T-helper 1 cell treated with Interleukin-12 subunit alpha and Interleukin-12 subunit beta and Interleukin-4 antibody, amounts not matched to agents 30 μg/mL and 1 μg/mL, for 36 hours (primary cell): ENCODE results near the gene YARS1.
"Not testable (repeated sequence)": the region's sequence is repeated elsewhere in the genome, so short reads cannot be mapped to it uniquely, and the experiment has no call there.

Experiments used
- H3K27ac Mint-ChIP-seq: one replicate; pipeline ENCODE4 v1.8.0; 2021; ENCODE audit warnings: mild to moderate bottlenecking, mixed read lengths
- H3K27me3 Mint-ChIP-seq: one replicate; pipeline ENCODE4 v1.8.0; 2021; ENCODE audit warnings: low read depth, mixed read lengths
- H3K36me3 Mint-ChIP-seq: one replicate; pipeline ENCODE4 v1.8.0; 2021; ENCODE audit warnings: low read depth, mixed read lengths
- H3K4me1 Mint-ChIP-seq: one replicate; pipeline ENCODE4 v1.8.0; 2021; ENCODE audit warnings: low read depth, mixed read lengths
- H3K4me3 Mint-ChIP-seq: one replicate; pipeline ENCODE4 v1.8.0; 2021; ENCODE audit warnings: mild to moderate bottlenecking, moderate library complexity, mixed read lengths
- H3K9me3 Mint-ChIP-seq: one replicate; pipeline ENCODE4 v1.8.0; 2021; ENCODE audit warnings: mixed read lengths

YARS1 gene

GRCh38 chr1:32804460-32804859, 12.7 kb downstream of the YARS1 start:
- H3K9me3 Mint-ChIP-seq, H3K27me3 Mint-ChIP-seq, H3K27ac Mint-ChIP-seq, H3K4me3 Mint-ChIP-seq: not testable (repeated sequence)
- H3K4me1 Mint-ChIP-seq = peaks cover 31% of the 10 kb centered on the region
- peaks cover 52% of the 10 kb centered on the region for H3K36me3 Mint-ChIP-seq

- H3K4me3 Mint-ChIP-seq = peak overlapping the region; percentile 81
- peak overlapping the region; percentile 91 for H3K27ac Mint-ChIP-seq
- H3K4me1 Mint-ChIP-seq = peaks cover 41% of the 10 kb centered on the region
- no peaks in the 10 kb centered on the region for H3K9me3 Mint-ChIP-seq
- H3K27me3 Mint-ChIP-seq = no peaks in the 10 kb centered on the region
- peaks cover 54% of the 10 kb centered on the region for H3K36me3 Mint-ChIP-seq
Observed at GRCh38 chr1:32801096-32801715, 16.0 kb downstream of the YARS1 start.

- Mint-ChIP-seq H3K27ac (peak overlapping the region; percentile 90), H3K9me3 (no peaks in the 10 kb centered on the region), H3K36me3 (peaks cover 47% of the 10 kb centered on the region), H3K27me3 (no peaks in the 10 kb centered on the region), H3K4me1 (peaks cover 38% of the 10 kb centered on the region), H3K4me3 (peak overlapping the region; percentile 70)
Observed at GRCh38 chr1:32798679-32799416, 18.3 kb downstream of the YARS1 start.

GRCh38 chr1:32798191-32798590, 19.0 kb downstream of the YARS1 start:
- Mint-ChIP-seq H3K4me1 (peaks cover 43% of the 10 kb centered on the region), H3K4me3 (peak overlapping the region; percentile 49), H3K27ac (peak overlapping the region; percentile 84)

GRCh38 chr1:32797456-32797855, 19.7 kb downstream of the YARS1 start:
- H3K27ac Mint-ChIP-seq = peak overlapping the region; percentile 61
- peaks cover 44% of the 10 kb centered on the region for H3K4me1 Mint-ChIP-seq
- H3K27me3 Mint-ChIP-seq = no peaks in the 10 kb centered on the region
- H3K4me3 Mint-ChIP-seq = peak overlapping the region; percentile 8
- peaks cover 49% of the 10 kb centered on the region for H3K36me3 Mint-ChIP-seq
- H3K9me3 Mint-ChIP-seq = no peaks in the 10 kb centered on the region

More at GRCh38 chr1:32798191-32798590, 19.0 kb downstream of the YARS1 start:
- H3K27me3 Mint-ChIP-seq = no peaks in the 10 kb centered on the region
- H3K9me3 Mint-ChIP-seq = no peaks in the 10 kb centered on the region
- peaks cover 49% of the 10 kb centered on the region for H3K36me3 Mint-ChIP-seq

DNA sequence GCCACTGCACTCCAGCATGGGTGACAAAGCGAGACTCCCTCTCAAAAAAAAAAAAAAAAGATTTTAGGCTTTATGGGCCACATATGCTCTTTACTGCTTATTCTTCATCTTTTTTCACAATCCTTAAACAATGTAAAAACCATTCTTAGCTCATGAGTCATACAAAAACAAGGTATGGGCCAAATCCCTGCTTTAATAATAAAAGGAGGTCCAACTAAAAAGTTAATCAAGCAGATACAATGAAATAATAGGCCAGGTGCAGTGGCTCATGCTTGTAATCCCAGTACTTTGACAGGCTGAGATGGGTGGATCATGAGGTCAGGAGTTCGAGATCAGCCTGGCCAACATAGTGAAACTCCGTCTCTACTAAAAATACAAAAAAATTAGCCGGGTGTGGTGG, 21.4 kb downstream of the YARS1 start:
- H3K9me3 Mint-ChIP-seq, H3K27me3 Mint-ChIP-seq, H3K27ac Mint-ChIP-seq, H3K4me3 Mint-ChIP-seq: not testable (repeated sequence)
- peaks cover 36% of the 10 kb centered on the region for H3K4me1 Mint-ChIP-seq
- H3K36me3 Mint-ChIP-seq = peaks cover 49% of the 10 kb centered on the region

- Mint-ChIP-seq H3K9me3 (no peaks in the 10 kb centered on the region), H3K27ac (peak overlapping the region; percentile 16), H3K4me3 (no peak overlapping the region), H3K4me1 (peaks cover 14% of the 10 kb centered on the region), H3K27me3 (no peaks in the 10 kb centered on the region), H3K36me3 (peaks cover 30% of the 10 kb centered on the region)
Observed at GRCh38 chr1:32791881-32792280, 25.3 kb downstream of the YARS1 start.

DNA sequence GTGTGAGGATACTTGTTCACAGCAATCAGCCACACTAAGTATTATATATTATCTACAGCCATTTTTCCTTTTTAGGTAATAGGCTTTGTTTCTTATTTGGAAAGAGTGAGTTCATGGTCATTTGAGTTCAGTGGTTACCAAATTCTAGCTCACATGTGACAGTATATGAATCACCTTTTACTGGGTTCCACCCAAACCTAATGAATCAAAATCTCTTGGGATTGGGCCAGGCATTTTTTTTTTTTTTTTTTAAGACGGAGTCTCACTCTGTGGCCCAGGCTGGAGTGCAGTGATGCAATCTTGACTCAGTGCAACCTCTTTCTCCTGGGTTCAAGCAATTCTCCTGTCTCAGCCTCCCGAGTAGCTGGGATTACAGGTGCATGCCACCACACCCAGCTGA, 27.8 kb downstream of the YARS1 start:
- Mint-ChIP-seq H3K36me3 (peaks cover 39% of the 10 kb centered on the region), H3K4me1 (peaks cover 14% of the 10 kb centered on the region)
- H3K4me3 Mint-ChIP-seq, H3K27me3 Mint-ChIP-seq, H3K27ac Mint-ChIP-seq, H3K9me3 Mint-ChIP-seq: not testable (repeated sequence)

DNA sequence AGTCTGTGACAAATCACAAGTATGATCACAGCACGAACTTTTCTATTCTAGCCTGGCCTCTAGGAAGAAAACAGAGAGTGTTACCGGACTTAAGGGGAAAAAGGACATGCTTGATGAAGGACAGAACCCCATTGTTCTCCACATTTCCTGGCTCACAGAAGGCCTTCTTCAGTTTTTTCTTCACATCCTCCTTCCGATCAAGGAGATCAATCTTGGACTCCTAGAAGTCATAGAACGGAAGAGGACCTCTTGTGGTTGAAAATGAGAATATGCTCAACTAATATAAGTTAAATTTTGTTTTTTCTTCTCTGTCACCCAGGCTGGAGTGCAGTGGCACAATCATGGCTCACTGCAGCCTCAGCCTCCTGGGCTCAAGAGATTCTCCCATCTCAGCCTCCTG, 30.3 kb downstream of the YARS1 start:
- no peak overlapping the region for H3K4me3 Mint-ChIP-seq
- peak overlapping the region; percentile 26 for H3K27ac Mint-ChIP-seq

DNA sequence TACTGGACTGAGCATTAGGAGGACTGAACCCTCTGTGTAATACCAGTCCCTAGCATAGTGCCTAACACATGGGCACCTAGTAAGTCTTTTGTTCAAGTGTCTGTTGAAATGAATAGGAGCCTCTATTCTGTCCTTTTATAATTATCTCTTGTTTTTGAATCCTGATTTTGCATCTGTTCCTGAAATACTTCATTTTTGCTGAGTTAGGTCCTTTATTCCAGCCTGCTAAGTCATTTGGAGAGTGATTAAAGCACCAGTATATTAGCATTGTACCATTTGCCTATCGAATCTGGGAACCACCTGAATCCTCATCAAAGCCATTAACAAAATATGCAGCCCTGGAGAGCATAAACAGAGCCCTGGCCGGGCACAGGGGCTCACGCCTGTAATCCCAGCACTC, 32.3 kb downstream of the YARS1 start:
- Mint-ChIP-seq H3K4me3 (no peak overlapping the region), H3K27me3 (no peaks in the 10 kb centered on the region), H3K27ac (no peak overlapping the region), H3K9me3 (no peaks in the 10 kb centered on the region), H3K36me3 (peaks cover 48% of the 10 kb centered on the region), H3K4me1 (peaks cover 7% of the 10 kb centered on the region)

More for the DNA sequence above, 30.3 kb downstream of the YARS1 start:
- Mint-ChIP-seq H3K4me1 (peaks cover 8% of the 10 kb centered on the region), H3K36me3 (peaks cover 41% of the 10 kb centered on the region), H3K9me3 (no peaks in the 10 kb centered on the region), H3K27me3 (no peaks in the 10 kb centered on the region)

- Mint-ChIP-seq H3K27me3 (no peaks in the 10 kb centered on the region), H3K4me1 (peaks cover 7% of the 10 kb centered on the region), H3K4me3 (no peak overlapping the region), H3K9me3 (no peaks in the 10 kb centered on the region), H3K36me3 (peaks cover 54% of the 10 kb centered on the region), H3K27ac (no peak overlapping the region)
Observed at GRCh38 chr1:32783851-32784250, 33.3 kb downstream of the YARS1 start.

DNA sequence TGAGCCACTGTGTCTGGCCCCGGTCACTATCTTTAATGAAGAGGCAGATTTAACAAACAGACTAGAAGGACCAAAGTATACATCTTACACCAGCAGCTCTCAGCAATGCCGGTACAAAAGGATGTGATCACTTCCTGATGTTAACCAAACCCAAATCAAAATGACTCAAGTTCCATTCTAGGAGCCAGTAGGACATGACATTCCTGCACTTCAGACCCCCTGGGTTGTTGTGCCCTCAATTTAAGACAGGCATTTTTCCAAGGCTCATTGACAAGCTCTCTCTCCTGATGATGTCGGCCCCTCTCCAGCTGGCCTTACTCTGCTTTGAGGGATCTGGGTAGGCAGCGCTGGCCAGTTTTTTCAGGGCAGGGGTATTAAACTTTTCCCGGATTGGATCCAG, 35.1 kb downstream of the YARS1 start:
- Mint-ChIP-seq H3K27me3 (no peaks in the 10 kb centered on the region), H3K27ac (no peak overlapping the region), H3K4me1 (peaks cover 7% of the 10 kb centered on the region), H3K9me3 (no peaks in the 10 kb centered on the region), H3K36me3 (peaks cover 58% of the 10 kb centered on the region), H3K4me3 (no peak overlapping the region)

DNA sequence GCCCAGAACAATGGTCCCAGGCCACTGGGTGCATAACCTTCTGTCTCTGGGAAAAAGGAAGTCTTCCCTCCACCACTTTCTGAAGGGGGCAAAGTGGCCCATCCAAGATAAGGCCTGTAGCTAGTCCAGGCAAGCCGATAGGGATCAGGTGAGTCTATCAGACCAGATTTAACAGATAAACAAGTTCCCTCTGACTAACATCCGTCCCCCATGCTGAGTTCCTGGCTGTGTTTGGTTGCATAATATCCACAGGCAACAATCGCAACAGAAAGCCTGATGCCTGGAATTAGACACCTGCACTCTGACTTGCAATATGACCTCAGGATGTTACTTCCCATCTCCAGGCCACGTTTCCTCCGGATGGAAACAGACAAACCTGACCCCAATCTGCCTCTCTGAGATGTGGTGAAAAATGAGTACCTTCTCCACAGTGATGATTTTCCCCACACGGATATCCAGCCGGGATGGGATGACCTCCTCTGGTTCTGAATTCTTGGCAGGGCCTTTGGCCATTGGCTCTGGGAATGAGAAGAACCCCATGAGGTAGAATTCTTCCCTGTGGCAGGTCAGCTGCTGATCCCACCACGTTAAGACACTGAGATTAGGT, 36.4 kb downstream of the YARS1 start:
- peaks cover 7% of the 10 kb centered on the region for H3K4me1 Mint-ChIP-seq
- peaks cover 57% of the 10 kb centered on the region for H3K36me3 Mint-ChIP-seq
- no peaks in the 10 kb centered on the region for H3K9me3 Mint-ChIP-seq
- no peak overlapping the region for H3K4me3 Mint-ChIP-seq
- H3K27me3 Mint-ChIP-seq = no peaks in the 10 kb centered on the region
- H3K27ac Mint-ChIP-seq = no peak overlapping the region

- peaks cover 59% of the 10 kb centered on the region for H3K36me3 Mint-ChIP-seq
- no peaks in the 10 kb centered on the region for H3K27me3 Mint-ChIP-seq
- no peak overlapping the region for H3K27ac Mint-ChIP-seq
- no peaks in the 10 kb centered on the region for H3K9me3 Mint-ChIP-seq
- no peak overlapping the region for H3K4me3 Mint-ChIP-seq
- H3K4me1 Mint-ChIP-seq = peaks cover 8% of the 10 kb centered on the region
Observed at GRCh38 chr1:32780005-32780404, 37.2 kb downstream of the YARS1 start.

GRCh38 chr1:32779242-32779641, 37.9 kb downstream of the YARS1 start:
- peaks cover 60% of the 10 kb centered on the region for H3K36me3 Mint-ChIP-seq
- no peaks in the 10 kb centered on the region for H3K27me3 Mint-ChIP-seq
- H3K4me1 Mint-ChIP-seq = peaks cover 10% of the 10 kb centered on the region
- H3K9me3 Mint-ChIP-seq = no peaks in the 10 kb centered on the region
- no peak overlapping the region for H3K4me3 Mint-ChIP-seq
- no peak overlapping the region for H3K27ac Mint-ChIP-seq
